Heart right ventricle (tissue), 16 donors: ENCODE results near the gene BTG4. TPM values are rescaled to one million over a fixed set of nuclear protein-coding genes. Genes with fewer than 3 reads are reported as not detected.

Source experiments
- ATAC-seq, 8 donors: fragments of 200-7000 bp; cut with Tn5 transposase; one replicate each; pipeline ENCODE4 v1.9.1; 2020; ENCODE audit warnings: mild to moderate bottlenecking in 8 of 8, moderate library complexity in 8 of 8, moderate number of reproducible peaks in 1 of 8
- DNase-seq, 2 donors: peaks; one replicate each; pipeline ENCODE4 v3.0.0-alpha.2; 2020
- H3K27ac ChIP-seq, 10 donors: fragments of 200-600 bp; sonication (generic) in 2 of 10; one replicate each; pipeline versions ENCODE4 v1.5.0 to v1.8.0; 2020 to 2022; ENCODE audit warnings: mild to moderate bottlenecking in 3 of 10
- H3K27me3 ChIP-seq, 7 donors: fragments of 200-600 bp; one replicate each; pipeline ENCODE4 v1.8.0; 2021 to 2022; ENCODE audit warnings: mild to moderate bottlenecking in 2 of 7
- H3K36me3 ChIP-seq, 9 donors: fragments of 200-600 bp; sonication (generic) in 1 of 9; one replicate each; pipeline versions ENCODE4 v1.5.0 to v1.8.0; 2020 to 2022; ENCODE audit warnings: mild to moderate bottlenecking in 2 of 9
- H3K4me1 ChIP-seq, 9 donors: fragments of 200-600 bp; sonication (generic) in 1 of 9; one replicate each; pipeline versions ENCODE4 v1.5.0 to v1.8.0; 2020 to 2022; ENCODE audit warnings: mild to moderate bottlenecking in 4 of 9
- H3K4me3 ChIP-seq, 10 donors: fragments of 200-600 bp; sonication (generic) in 2 of 10; one replicate each; pipeline versions ENCODE4 v1.5.0 to v1.8.0; 2020 to 2022; ENCODE audit warnings: mild to moderate bottlenecking in 7 of 10, moderate library complexity in 2 of 10
- H3K9me3 ChIP-seq, 11 donors: fragments of 200-600 bp in 10 of 11; sonication (generic) in 2 of 11; one replicate each; pipeline versions ENCODE4 v1.5.0 to v1.8.0; 2013 to 2022; ENCODE audit warnings: mild to moderate bottlenecking in 2 of 11, control low read depth in 1 of 11, moderate library complexity in 1 of 11
- WGBS, 2 donors: extraction: QIAGEN DNeasy Blood & Tissue Kit; methylation state at CpG; one replicate each; pipeline ENCODE4 v1.1.7; 2013; ENCODE audit warnings: inconsistent platforms in 1 of 2; 5-methylcytosine and 5-hydroxymethylcytosine counted together
- intact Hi-C, 10 donors: fragments of 100-400 bp; cut with DNase I; formaldehyde crosslinking; loops; one replicate each; pipeline versions ENCODE4 v1.11.1 to v1.14.2; 2022
- polyA plus RNA-seq, 2 donors: library from polyadenylated mRNA; stranded (reverse); fragments of 200-250 nt; gene quantifications; one replicate each; pipeline ENCODE4 v1.2.3, GENCODE V29; 2013
- total RNA-seq, 10 donors: library from RNA; stranded (reverse); fragmentation: NEBNext Ultra II Directional in 3 of 10; extraction: Animal tissue kit (Norgen Biotek cat#: 25700) in 3 of 10; gene quantifications; one replicate each; pipeline versions ENCODE4 v1.2.1 to v1.2.4, GENCODE V29; 2021 to 2023
- TF ChIP-seq, protein P1 (sequence below), 9 donors: fragments of 200-600 bp; sonication (generic) in 2 of 9; IDR thresholded peaks; one replicate each; pipeline versions ENCODE4 v1.5.0 to v1.8.0; 2021 to 2022; ENCODE audit warnings: antibody characterized with exemption in 9 of 9, mild to moderate bottlenecking in 5 of 9, moderate library complexity in 1 of 9
- donor health status: Arrhythmogenic right ventricular cardiomyopathy.
- donor health status: ischemic (EF 13 %, LVEDD 7.1; RV severe dilation, severe dysfunction).
- donor health status: healthy with polysubstance abuse.
- donor health status: DM: no; HTN: yes; CAD: no.
- donor health status: DM: no; HTN: no; CAD: no.
- donor health status: ischemic (EF 25% LVEDD 6.9; RV normal size, moderate dysfunction).
- donor health status: ischemic (EF 25% LVEDD 5.7; RV mildly dilated, moderate dysfunction).
- donor health status: healthy.
- donor health status: DM: yes; HTN: yes; CAD: no.
- donor health status: Ischemic cardiomyopathy.
- donor health status: ischemic (EF 35%, LVEDD 5.7; RV mildly dilated, moderate dysfunction).
- donor health status: nonischemic (EF 11% LVEDD 7.7; RV severe dilation, severe dysfunction).
- donor health status: DM: yes; HTN: yes; CAD: no.
- donor health status: PGD.
- donor health status: ischemic (EF 29% LVEDD 5.4; RV normal size, mild dysfunction).
- donor health status: nonischemic (EF 23%, LVEDD 6.1; RV moderate dilation, normal function).

Gene BTG4
- total and polyA plus RNA-seq, 12 donors, result not detected

DNA sequence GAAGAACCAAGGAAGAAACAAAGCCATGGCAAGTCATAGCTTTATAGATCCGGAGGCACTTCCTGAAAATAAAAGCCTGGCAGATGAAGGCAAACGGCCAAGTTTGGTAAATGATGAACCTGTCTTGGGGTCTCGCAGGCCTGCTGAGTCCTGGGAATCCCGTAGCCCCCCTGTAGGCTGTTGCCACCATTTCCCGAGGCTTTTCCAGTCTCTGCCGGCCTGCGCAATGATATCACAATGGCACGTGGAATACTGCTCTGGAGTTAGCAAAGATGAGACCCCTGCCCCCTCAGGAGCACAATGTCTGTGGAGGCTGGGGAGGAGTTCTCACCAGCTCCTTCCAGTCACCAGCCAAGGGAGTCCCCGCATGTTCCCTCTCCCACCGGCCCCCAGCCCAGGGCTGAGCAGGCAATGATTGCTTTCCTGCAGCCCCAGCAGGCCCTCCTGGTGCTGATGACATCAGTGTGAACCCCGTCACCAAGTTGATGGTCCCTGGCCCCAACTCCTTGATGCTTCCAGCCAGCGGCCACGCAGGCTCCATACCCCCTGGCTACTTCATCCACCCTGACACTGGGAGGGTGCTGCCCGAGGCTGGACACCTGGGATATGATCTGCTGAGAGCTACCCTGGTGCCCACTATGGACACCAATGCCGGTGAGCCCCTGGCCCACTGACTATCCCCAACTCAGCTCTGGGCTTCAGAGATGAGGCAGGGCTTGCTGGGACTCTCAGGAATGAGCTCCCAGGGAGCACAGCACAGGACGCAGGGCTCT, 55.9 kb downstream of the BTG4 start:
- H3K4me1 ChIP-seq, result no peaks in the 10 kb centered on the region
- H3K27me3 ChIP-seq, result peaks cover 0 to 42% (median 16%) of the 10 kb centered on the region in 7 donors
- H3K36me3 ChIP-seq, result no peaks in the 10 kb centered on the region
- ATAC-seq (no peak), DNase-seq (no peak)
- WGBS, 2 donors, result 90% methylated on average over 16 of the region's 16 CpGs
- H3K9me3 ChIP-seq, result no peaks in the 10 kb centered on the region
- intact Hi-C loops, result loop anchor here in 1 of 10 donors (10.0 kb wide), 2 partner anchors 89 to 389 kb away; partner anchors contain the start of gene LAYN
- no peak overlapping the region for H3K4me3 ChIP-seq
- TF ChIP-seq, protein P1, sequence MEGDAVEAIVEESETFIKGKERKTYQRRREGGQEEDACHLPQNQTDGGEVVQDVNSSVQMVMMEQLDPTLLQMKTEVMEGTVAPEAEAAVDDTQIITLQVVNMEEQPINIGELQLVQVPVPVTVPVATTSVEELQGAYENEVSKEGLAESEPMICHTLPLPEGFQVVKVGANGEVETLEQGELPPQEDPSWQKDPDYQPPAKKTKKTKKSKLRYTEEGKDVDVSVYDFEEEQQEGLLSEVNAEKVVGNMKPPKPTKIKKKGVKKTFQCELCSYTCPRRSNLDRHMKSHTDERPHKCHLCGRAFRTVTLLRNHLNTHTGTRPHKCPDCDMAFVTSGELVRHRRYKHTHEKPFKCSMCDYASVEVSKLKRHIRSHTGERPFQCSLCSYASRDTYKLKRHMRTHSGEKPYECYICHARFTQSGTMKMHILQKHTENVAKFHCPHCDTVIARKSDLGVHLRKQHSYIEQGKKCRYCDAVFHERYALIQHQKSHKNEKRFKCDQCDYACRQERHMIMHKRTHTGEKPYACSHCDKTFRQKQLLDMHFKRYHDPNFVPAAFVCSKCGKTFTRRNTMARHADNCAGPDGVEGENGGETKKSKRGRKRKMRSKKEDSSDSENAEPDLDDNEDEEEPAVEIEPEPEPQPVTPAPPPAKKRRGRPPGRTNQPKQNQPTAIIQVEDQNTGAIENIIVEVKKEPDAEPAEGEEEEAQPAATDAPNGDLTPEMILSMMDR (IDR thresholded peaks at IDR 0.05), result no peak
- no peak overlapping the region for H3K27ac ChIP-seq

DNA sequence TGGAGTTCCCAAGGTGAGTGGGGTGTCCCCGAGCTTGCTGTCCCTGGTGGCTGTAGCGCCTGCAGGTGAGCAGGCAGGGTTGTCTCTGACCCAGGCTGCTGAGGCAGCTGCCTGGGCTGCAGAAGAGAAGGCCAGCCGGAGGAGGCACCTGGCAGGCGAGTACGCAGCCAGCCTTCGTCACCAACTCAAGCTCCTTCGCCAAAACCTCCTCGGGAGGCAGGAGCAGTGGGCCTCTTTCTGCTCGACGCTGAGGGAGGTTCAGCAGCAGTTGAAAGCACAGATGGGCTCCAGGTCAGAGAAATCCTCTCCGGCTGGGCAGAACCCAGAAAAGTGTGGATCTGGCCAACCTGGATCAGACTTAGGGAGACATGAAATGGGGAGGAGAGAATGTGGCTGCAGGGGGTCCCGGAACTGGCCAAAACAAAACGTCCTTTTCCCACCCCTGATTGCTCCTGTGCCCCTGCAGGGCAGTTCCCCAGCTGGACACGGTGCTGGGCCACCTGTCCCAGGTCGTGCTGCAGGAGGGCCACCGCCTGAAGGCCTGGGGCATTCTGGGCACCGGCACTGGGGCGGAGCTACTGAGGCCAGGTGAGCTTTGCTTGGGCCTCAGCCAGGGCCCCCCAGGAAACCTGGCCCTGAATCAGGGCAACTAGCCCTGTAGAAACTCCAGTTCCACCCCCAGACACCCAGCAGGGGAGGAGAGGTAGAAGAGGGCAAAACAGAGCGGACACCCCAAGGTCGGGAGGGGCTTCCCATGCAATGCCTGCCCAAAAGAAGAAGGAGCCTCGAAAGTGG, 56.7 kb downstream of the BTG4 start:
- WGBS, 2 donors, result 69 to 74% methylated on average over 21 of the region's 21 CpGs
- DNase-seq (no peak), ATAC-seq (no peak)
- Histone ChIP-seq H3K27ac (no peak overlapping the region), H3K27me3 (peaks cover 0 to 35% (median 10%) of the 10 kb centered on the region in 7 donors), H3K9me3 (no peaks in the 10 kb centered on the region), H3K4me1 (no peaks in the 10 kb centered on the region), H3K36me3 (no peaks in the 10 kb centered on the region), H3K4me3 (no peak overlapping the region)
- intact Hi-C loops, result loop anchor here in 1 of 10 donors (10.0 kb wide), 2 partner anchors 89 to 389 kb away; partner anchors contain the start of gene LAYN
- TF ChIP-seq, protein P1 (IDR thresholded peaks at IDR 0.05), result no peak

DNA sequence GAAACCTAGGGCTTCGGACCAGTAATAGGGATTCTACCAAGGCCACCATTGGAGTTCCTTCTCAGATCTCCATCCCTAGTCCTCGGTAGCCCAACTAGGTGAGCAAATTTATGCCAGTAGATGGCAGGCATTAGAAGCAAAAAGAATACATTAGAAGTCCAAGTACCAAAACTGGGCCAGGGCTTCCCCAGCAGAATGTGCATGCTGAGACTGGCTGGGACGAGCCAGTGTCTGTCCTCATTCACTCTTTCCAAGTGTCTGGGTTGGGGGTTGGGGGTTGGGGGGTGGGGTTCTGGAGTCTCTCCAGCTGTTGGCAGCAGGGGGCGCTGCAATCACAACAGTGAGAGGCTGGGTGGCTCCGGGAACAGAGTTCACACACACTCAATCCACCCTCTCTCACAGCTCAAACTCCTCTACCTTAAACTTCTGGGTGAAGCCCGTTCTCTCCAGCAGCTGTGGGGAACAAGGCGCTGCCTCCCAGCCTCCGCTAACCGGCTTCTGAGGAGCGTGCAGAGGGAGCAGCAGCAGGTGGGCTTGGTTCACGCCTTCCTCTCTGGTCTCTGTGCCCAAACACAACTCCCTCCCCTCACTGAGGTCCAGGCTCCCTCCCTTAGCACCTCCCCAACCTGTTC, 57.5 kb downstream of the BTG4 start:
- no peaks in the 10 kb centered on the region for H3K4me1 ChIP-seq
- H3K9me3 ChIP-seq, result no peaks in the 10 kb centered on the region
- ATAC-seq, result peak in 7 of 8 donors; percentile 16 to 68 (median 53)
- H3K4me3 ChIP-seq, result no peak overlapping the region
- intact Hi-C loops, result loop anchor here in 1 of 10 donors (10.0 kb wide), 2 partner anchors 90 to 390 kb away; partner anchors contain the start of gene LAYN
- TF ChIP-seq, protein P1 (IDR thresholded peaks at IDR 0.05), result peak in 8 of 9 donors; percentile 19 to 57 (median 43)
- WGBS, 2 donors, result 39 to 41% methylated on average over 11 of the region's 11 CpGs
- peaks cover 0 to 30% (median 10%) of the 10 kb centered on the region in 7 donors for H3K27me3 ChIP-seq
- no peak overlapping the region for H3K27ac ChIP-seq
- peak in 1 of 2 donors; percentile 20 for DNase-seq
- H3K36me3 ChIP-seq, result no peaks in the 10 kb centered on the region
